Upper lobe of left lung (tissue), 6 donors: ENCODE results near the gene PPP1R12B. TPM values are rescaled to one million over a fixed set of nuclear protein-coding genes. Genes with fewer than 3 reads are reported as not detected.

Experiments
- ATAC-seq, 2 donors: fragments of 200-7000 bp; cut with Tn5 transposase; one replicate each; pipeline ENCODE4 v1.9.1; 2022; ENCODE audit warnings: mild to moderate bottlenecking in 2 of 2, moderate library complexity in 2 of 2; ENCODE audit not compliant: low FRiP score in 2 of 2
- DNase-seq, 2 donors: peaks; one replicate each; pipeline ENCODE4 v3.0.0-alpha.2; 2019 to 2020
- H3K27ac ChIP-seq, 4 donors: fragments of 200-600 bp; sonication (generic); one replicate each; pipeline ENCODE4 v1.5.1; 2016 to 2019
- H3K27me3 ChIP-seq, 4 donors: fragments of 200-600 bp; sonication (generic); one replicate each; pipeline ENCODE4 v1.5.1; 2017 to 2019
- H3K36me3 ChIP-seq, 4 donors: fragments of 200-600 bp; sonication (generic); one replicate each; pipeline ENCODE4 v1.5.1; 2016 to 2019
- H3K4me1 ChIP-seq, 4 donors: fragments of 200-600 bp; sonication (generic); one replicate each; pipeline ENCODE4 v1.5.1; 2018 to 2019
- H3K4me3 ChIP-seq, 4 donors: fragments of 200-600 bp; sonication (generic); one replicate each; pipeline ENCODE4 v1.5.1; 2017 to 2019; ENCODE audit warnings: mild to moderate bottlenecking in 2 of 4, moderate library complexity in 1 of 4
- H3K9me3 ChIP-seq, 4 donors: fragments of 200-600 bp; sonication (generic); one replicate each; pipeline ENCODE4 v1.5.1; 2018 to 2019
- EP300 ChIP-seq, 4 donors: sonication (generic); formaldehyde crosslinking; IDR thresholded peaks; one replicate each; pipeline ENCODE4 v1.5.1; 2017; ENCODE audit warnings: antibody characterized with exemption in 4 of 4, control low read depth in 2 of 4
- POLR2A ChIP-seq, 4 donors: fragments of 450-650 bp; IDR thresholded peaks; one replicate each; pipeline ENCODE4 v1.5.1; 2016 to 2017; ENCODE audit warnings: antibody characterized with exemption in 4 of 4, mild to moderate bottlenecking in 2 of 4
- POLR2AphosphoS5 ChIP-seq, 2 donors: sonication (generic); formaldehyde crosslinking; IDR thresholded peaks; one replicate each; pipeline ENCODE4 v1.5.1; 2017; ENCODE audit warnings: antibody characterized with exemption in 2 of 2
- WGBS, 2 donors: methylation state at CpG; one replicate each; pipeline ENCODE4 v1.1.5; 2017 to 2018; 5-methylcytosine and 5-hydroxymethylcytosine counted together
- total RNA-seq, 6 donors: library from RNA; depleted of rRNA in 4 of 6; stranded (reverse); fragments of >200 nt in 4 of 6; gene quantifications; one replicate each; pipeline versions ENCODE4 v1.1.0 to v1.2.1, GENCODE V29; 2016 to 2021
- TF ChIP-seq, protein P1 (sequence below), 6 experiments: fragments of 450-650 bp in 4 of 6; fragments of 200-600 bp in 2 of 6; sonication (generic) in 2 of 6; IDR thresholded peaks; one replicate each; pipeline ENCODE4 v1.5.1; 2016 to 2019; ENCODE audit warnings: antibody characterized with exemption in 6 of 6
- donor health status: DM: no; HTN: no; CAD: no; lungs with moderate emphysema.
- donor health status: DM: no; HTN: yes; CAD: no; lungs with severe emphysema.

The PPP1R12B gene
- total RNA-seq, 6 donors from 2014 or later = 27.6 to 120 (median 40.5) TPM

- no peak for TF ChIP-seq EP300 (IDR thresholded peaks at IDR 0.05)
- TF ChIP-seq, protein P1, sequence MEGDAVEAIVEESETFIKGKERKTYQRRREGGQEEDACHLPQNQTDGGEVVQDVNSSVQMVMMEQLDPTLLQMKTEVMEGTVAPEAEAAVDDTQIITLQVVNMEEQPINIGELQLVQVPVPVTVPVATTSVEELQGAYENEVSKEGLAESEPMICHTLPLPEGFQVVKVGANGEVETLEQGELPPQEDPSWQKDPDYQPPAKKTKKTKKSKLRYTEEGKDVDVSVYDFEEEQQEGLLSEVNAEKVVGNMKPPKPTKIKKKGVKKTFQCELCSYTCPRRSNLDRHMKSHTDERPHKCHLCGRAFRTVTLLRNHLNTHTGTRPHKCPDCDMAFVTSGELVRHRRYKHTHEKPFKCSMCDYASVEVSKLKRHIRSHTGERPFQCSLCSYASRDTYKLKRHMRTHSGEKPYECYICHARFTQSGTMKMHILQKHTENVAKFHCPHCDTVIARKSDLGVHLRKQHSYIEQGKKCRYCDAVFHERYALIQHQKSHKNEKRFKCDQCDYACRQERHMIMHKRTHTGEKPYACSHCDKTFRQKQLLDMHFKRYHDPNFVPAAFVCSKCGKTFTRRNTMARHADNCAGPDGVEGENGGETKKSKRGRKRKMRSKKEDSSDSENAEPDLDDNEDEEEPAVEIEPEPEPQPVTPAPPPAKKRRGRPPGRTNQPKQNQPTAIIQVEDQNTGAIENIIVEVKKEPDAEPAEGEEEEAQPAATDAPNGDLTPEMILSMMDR (IDR thresholded peaks at IDR 0.05) = no peak
- TF ChIP-seq POLR2A (IDR thresholded peaks at IDR 0.05) = no peak
- no peak for TF ChIP-seq POLR2AphosphoS5 (IDR thresholded peaks at IDR 0.05)
- Histone ChIP-seq H3K27me3 (no peaks in the 10 kb centered on the region), H3K36me3 (peaks cover 0 to 3% (median 0%) of the 10 kb centered on the region in 4 donors), H3K4me3 (no peak overlapping the region), H3K27ac (peak overlapping the region; percentile 26 to 85 (median 55)), H3K9me3 (no peaks in the 10 kb centered on the region), H3K4me1 (peaks cover 23 to 47% (median 34%) of the 10 kb centered on the region in 4 donors)
- DNase-seq = no peak
- 95 to 96% methylated on average over 3 to 4 of the region's 4 CpGs for WGBS, 2 donors
- ATAC-seq = no peak
Measured at GRCh38 chr1:202590126-202590525, 241.6 kb downstream of the PPP1R12B start.

DNA sequence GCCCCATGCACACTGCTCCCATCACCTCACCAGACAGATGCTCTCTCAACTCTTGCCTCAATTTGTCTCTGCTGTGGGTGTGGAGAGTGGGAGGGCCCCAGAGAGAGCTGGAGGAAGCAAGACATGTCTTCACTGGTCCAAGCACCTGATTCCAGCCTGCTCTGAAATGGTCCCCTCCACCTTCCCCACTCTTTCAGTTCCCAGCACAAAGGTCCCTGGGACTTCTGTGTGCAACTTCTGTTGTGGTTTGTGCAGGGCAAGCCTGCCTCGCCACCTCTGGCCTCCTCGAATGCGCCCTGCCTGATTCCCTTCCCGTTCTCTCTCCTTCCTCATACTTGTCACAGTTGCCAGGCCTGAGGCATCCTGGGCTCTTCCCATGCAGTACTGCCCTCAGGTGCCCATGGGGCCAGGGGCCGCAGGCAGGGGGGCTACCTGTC is 242.5 kb downstream of the PPP1R12B start:
- Histone ChIP-seq H3K4me1 (peaks cover 22 to 40% (median 31%) of the 10 kb centered on the region in 4 donors), H3K36me3 (peaks cover 0 to 3% (median 0%) of the 10 kb centered on the region in 4 donors), H3K27ac (no peak overlapping the region), H3K27me3 (no peaks in the 10 kb centered on the region), H3K9me3 (no peaks in the 10 kb centered on the region), H3K4me3 (no peak overlapping the region)
- TF ChIP-seq POLR2AphosphoS5 (IDR thresholded peaks at IDR 0.05) (no peak), POLR2A (IDR thresholded peaks at IDR 0.05) (no peak), EP300 (IDR thresholded peaks at IDR 0.05) (no peak)
- TF ChIP-seq, protein P1 (IDR thresholded peaks at IDR 0.05) = no peak
- 83 to 94% methylated on average over 4 to 5 of the region's 5 CpGs for WGBS, 2 donors
- no peak for ATAC-seq
- no peak for DNase-seq

- Histone ChIP-seq H3K36me3 (peaks cover 0 to 3% (median 0%) of the 10 kb centered on the region in 4 donors), H3K27ac (no peak overlapping the region), H3K4me3 (no peak overlapping the region), H3K27me3 (no peaks in the 10 kb centered on the region), H3K4me1 (peaks cover 16 to 35% (median 27%) of the 10 kb centered on the region in 4 donors), H3K9me3 (no peaks in the 10 kb centered on the region)
- WGBS, 2 donors = 95 to 96% methylated on average over 4 to 7 of the region's 7 CpGs
- no peak for TF ChIP-seq POLR2A (IDR thresholded peaks at IDR 0.05)
- TF ChIP-seq, protein P1 (IDR thresholded peaks at IDR 0.05) = no peak
- no peak for TF ChIP-seq POLR2AphosphoS5 (IDR thresholded peaks at IDR 0.05)
- ATAC-seq (no peak), DNase-seq (no peak)
Measured at GRCh38 chr1:202591515-202591914, 243.0 kb downstream of the PPP1R12B start.

- no peak for DNase-seq
- H3K27ac ChIP-seq = peak overlapping the region in 1 of 4 donors; percentile 30
- H3K36me3 ChIP-seq = peaks cover 0 to 3% (median 0%) of the 10 kb centered on the region in 4 donors
- WGBS, 2 donors = 91 to 92% methylated on average over 7 of the region's 7 CpGs
- no peak overlapping the region for H3K4me3 ChIP-seq
- no peaks in the 10 kb centered on the region for H3K27me3 ChIP-seq
- ATAC-seq = no peak
- H3K4me1 ChIP-seq = peaks cover 13 to 32% (median 21%) of the 10 kb centered on the region in 4 donors
- TF ChIP-seq, protein P1 (IDR thresholded peaks at IDR 0.05) = no peak
- no peak for TF ChIP-seq POLR2A (IDR thresholded peaks at IDR 0.05)
- no peak for TF ChIP-seq EP300 (IDR thresholded peaks at IDR 0.05)
- TF ChIP-seq POLR2AphosphoS5 (IDR thresholded peaks at IDR 0.05) = no peak
- H3K9me3 ChIP-seq = no peaks in the 10 kb centered on the region
Measured at GRCh38 chr1:202592146-202592545, 243.6 kb downstream of the PPP1R12B start.

- 73 to 87% methylated on average over 3 to 4 of the region's 4 CpGs for WGBS, 2 donors
- no peak for DNase-seq
Measured at GRCh38 chr1:202593845-202594244, 245.3 kb downstream of the PPP1R12B start.

More at GRCh38 chr1:202593845-202594244, 245.3 kb downstream of the PPP1R12B start:
- Histone ChIP-seq H3K27ac (no peak overlapping the region), H3K27me3 (no peaks in the 10 kb centered on the region), H3K36me3 (peaks cover 0 to 3% (median 0%) of the 10 kb centered on the region in 4 donors), H3K4me3 (no peak overlapping the region), H3K4me1 (peaks cover 6 to 26% (median 13%) of the 10 kb centered on the region in 4 donors), H3K9me3 (no peaks in the 10 kb centered on the region)
- no peak for ATAC-seq
- TF ChIP-seq EP300 (IDR thresholded peaks at IDR 0.05) (no peak), POLR2A (IDR thresholded peaks at IDR 0.05) (no peak), POLR2AphosphoS5 (IDR thresholded peaks at IDR 0.05) (no peak)
- TF ChIP-seq, protein P1 (IDR thresholded peaks at IDR 0.05) = no peak
